ENCODE results near the gene PCDHB10. TPM values are rescaled to one million over a fixed set of nuclear protein-coding genes. Genes with fewer than 3 reads are reported as not detected.

PCDHB10 gene
- total RNA-seq, 1 donor from 2014 or later = 9.3 TPM

DNA sequence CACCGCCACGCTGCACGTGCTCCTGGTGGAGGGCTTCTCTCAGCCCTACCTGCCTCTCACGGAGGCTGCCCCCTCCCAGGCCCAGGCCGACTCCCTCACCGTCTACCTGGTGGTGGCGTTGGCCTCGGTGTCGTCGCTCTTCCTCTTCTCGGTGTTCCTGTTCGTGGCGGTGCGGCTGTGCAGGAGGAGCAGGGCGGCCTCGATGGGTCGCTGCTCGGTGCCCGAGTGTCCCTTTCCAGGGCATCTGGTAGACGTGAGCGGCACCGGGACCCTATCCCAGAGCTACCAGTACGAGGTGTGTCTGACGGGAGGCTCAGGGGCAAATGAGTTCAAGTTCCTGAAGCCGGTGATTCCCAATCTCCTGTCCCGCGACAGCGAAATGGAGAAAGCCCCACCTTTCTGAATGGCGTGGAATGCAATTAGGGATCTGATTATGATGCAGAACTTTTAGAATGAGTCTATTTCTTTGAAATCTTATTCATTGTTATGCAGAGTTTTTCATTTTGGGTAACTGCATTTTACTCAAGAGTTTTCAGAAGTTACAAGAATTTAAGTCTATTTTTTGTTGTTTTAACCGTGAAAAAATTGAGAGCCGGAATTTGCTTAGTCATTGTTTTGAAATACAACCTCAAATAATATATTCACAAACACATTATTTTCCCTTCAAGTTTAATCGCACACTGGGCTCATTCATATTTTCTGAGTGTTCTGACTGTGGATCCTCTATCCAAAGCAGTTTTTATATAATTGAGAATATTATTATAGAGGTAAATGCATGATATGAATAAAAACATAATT is 44.6 kb downstream of the PCDHB10 start:
- no peaks in the 10 kb centered on the region for H3F3A ChIP-seq (ENCODE audit: low read depth)
- no peak overlapping the region for H3K27ac ChIP-seq
- peaks cover 11% of the 10 kb centered on the region for H3K36me3 Mint-ChIP-seq
- no peak overlapping the region for H3K4me3 Mint-ChIP-seq
- H3K27me3 ChIP-seq = no peaks in the 10 kb centered on the region
- peaks cover 2% of the 10 kb centered on the region for H3K27me3 Mint-ChIP-seq (ENCODE audit: insufficient read depth, low read depth)
- H4K20me1 ChIP-seq (ENCODE audit: low read depth) = no peaks in the 10 kb centered on the region
- no peaks in the 10 kb centered on the region for H3K4me1 Mint-ChIP-seq
- H3K4me3 ChIP-seq = no peak overlapping the region
- H3K27ac Mint-ChIP-seq = no peak overlapping the region
- peaks cover 16% of the 10 kb centered on the region for H3K9me3 ChIP-seq (ENCODE audit: low read depth)
- no peaks in the 10 kb centered on the region for H3K4me1 ChIP-seq
- no peak overlapping the region for H2AFZ ChIP-seq (replicated peaks)
- H3K9ac ChIP-seq = no peak overlapping the region
- H3K36me3 ChIP-seq = no peaks in the 10 kb centered on the region
- H3K79me2 ChIP-seq (ENCODE audit: low read depth) = no peaks in the 10 kb centered on the region
- no peak for DNase-seq (ENCODE audit: low spot score)
- no peak for TF ChIP-seq EZH2phosphoT487 (IDR thresholded peaks at IDR 0.05)
- TF ChIP-seq, protein P1, sequence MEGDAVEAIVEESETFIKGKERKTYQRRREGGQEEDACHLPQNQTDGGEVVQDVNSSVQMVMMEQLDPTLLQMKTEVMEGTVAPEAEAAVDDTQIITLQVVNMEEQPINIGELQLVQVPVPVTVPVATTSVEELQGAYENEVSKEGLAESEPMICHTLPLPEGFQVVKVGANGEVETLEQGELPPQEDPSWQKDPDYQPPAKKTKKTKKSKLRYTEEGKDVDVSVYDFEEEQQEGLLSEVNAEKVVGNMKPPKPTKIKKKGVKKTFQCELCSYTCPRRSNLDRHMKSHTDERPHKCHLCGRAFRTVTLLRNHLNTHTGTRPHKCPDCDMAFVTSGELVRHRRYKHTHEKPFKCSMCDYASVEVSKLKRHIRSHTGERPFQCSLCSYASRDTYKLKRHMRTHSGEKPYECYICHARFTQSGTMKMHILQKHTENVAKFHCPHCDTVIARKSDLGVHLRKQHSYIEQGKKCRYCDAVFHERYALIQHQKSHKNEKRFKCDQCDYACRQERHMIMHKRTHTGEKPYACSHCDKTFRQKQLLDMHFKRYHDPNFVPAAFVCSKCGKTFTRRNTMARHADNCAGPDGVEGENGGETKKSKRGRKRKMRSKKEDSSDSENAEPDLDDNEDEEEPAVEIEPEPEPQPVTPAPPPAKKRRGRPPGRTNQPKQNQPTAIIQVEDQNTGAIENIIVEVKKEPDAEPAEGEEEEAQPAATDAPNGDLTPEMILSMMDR (IDR thresholded peaks at IDR 0.05) = no peak
- TF ChIP-seq EZH2 (IDR thresholded peaks at IDR 0.05) = no peak
- no peak overlapping the region for H3K4me2 ChIP-seq
- H3K9me3 Mint-ChIP-seq = peaks cover 66% of the 10 kb centered on the region

DNA sequence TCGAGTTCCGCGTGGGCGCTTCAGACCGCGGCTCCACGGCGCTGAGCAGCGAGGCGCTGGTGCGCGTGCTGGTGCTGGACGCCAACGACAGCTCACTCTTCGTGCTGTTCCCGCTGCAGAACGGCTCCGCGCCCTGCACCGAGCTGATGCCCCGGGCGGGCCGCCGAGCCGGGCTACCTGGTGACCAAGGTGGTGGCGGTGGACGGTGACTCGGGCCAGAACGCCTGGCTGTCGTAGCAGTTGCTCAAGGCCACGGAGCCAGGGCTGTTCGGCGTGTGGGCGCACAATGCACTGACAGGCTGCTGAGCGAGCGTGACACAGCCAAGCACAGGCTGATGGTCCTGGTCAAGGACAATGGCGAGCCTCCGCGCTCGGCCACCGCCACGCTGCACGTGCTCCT is 49.3 kb downstream of the PCDHB10 start:
- Mint-ChIP-seq H3K27ac (no peak overlapping the region), H3K9me3 (peaks cover 76% of the 10 kb centered on the region), H3K4me1 (no peaks in the 10 kb centered on the region), H3K27me3 (ENCODE audit: insufficient read depth, low read depth) (no peaks in the 10 kb centered on the region), H3K4me3 (no peak overlapping the region), H3K36me3 (peaks cover 15% of the 10 kb centered on the region)
- H3K9ac ChIP-seq = no peak overlapping the region
- peaks cover 4% of the 10 kb centered on the region for H3K36me3 ChIP-seq
- H3K4me1 ChIP-seq = no peaks in the 10 kb centered on the region
- peaks cover 15% of the 10 kb centered on the region for H3K9me3 ChIP-seq (ENCODE audit: low read depth)
- DNase-seq (ENCODE audit: low spot score) = no peak
- no peak overlapping the region for H3K4me2 ChIP-seq
- H3K4me3 ChIP-seq = no peak overlapping the region
- no peaks in the 10 kb centered on the region for H4K20me1 ChIP-seq (ENCODE audit: low read depth)
- no peaks in the 10 kb centered on the region for H3K79me2 ChIP-seq (ENCODE audit: low read depth)
- H3K27ac ChIP-seq = no peak overlapping the region
- H2AFZ ChIP-seq (replicated peaks) = no peak overlapping the region
- H3F3A ChIP-seq (ENCODE audit: low read depth) = no peaks in the 10 kb centered on the region
- H3K27me3 ChIP-seq = no peaks in the 10 kb centered on the region
- no peak for TF ChIP-seq EZH2phosphoT487 (IDR thresholded peaks at IDR 0.05)
- TF ChIP-seq, protein P1 (IDR thresholded peaks at IDR 0.05) = no peak
- no peak for TF ChIP-seq EZH2 (IDR thresholded peaks at IDR 0.05)

Other genes starting within 250 kb of the PCDHB10 start
- gene PCDHAC2, start 225.9 kb upstream of the PCDHB10 start, total RNA-seq (ENCODE audit: low replicate concordance) = 1.9 and 2.5 TPM in 2 replicates
- gene PCDHB1, start 141.0 kb upstream of the PCDHB10 start, total RNA-seq (ENCODE audit: low replicate concordance) = 0.03 and 0.07 TPM in 2 replicates
- gene PCDHB2, start 97.7 kb upstream of the PCDHB10 start, total RNA-seq (ENCODE audit: low replicate concordance) = 34.2 and 48.4 TPM in 2 replicates
- gene PCDHB3, start 91.9 kb upstream of the PCDHB10 start, total RNA-seq (ENCODE audit: low replicate concordance) = 5.6 and 6.7 TPM in 2 replicates
- gene PCDHB4, start 70.5 kb upstream of the PCDHB10 start, total RNA-seq (ENCODE audit: low replicate concordance) = 1.9 and 2.3 TPM in 2 replicates
- gene PCDHB5, start 57.1 kb upstream of the PCDHB10 start, total RNA-seq (ENCODE audit: low replicate concordance) = 11.9 and 15.2 TPM in 2 replicates
- 0.90 and 1.5 TPM in 2 replicates for gene PCDHB6, start 42.3 kb upstream of the PCDHB10 start, total RNA-seq (ENCODE audit: low replicate concordance)
- 0.21 and 0.90 TPM in 2 replicates for gene PCDHB7, start 19.7 kb upstream of the PCDHB10 start, total RNA-seq (ENCODE audit: low replicate concordance)
- gene PCDHB8, start 14.6 kb upstream of the PCDHB10 start, total RNA-seq (ENCODE audit: low replicate concordance) = 0.31 TPM in 1 of 2 replicates, not detected in the other
- 4.0 and 4.5 TPM in 2 replicates for gene PCDHB16, start 10.0 kb upstream of the PCDHB10 start, total RNA-seq (ENCODE audit: low replicate concordance)
- 3.1 and 4.6 TPM in 2 replicates for gene PCDHB9, start 5.2 kb upstream of the PCDHB10 start, total RNA-seq (ENCODE audit: low replicate concordance)
- gene PCDHB11, start 7.3 kb downstream of the PCDHB10 start, total RNA-seq (ENCODE audit: low replicate concordance) = 3.8 and 4.0 TPM in 2 replicates
- 3.0 and 3.8 TPM in 2 replicates for gene PCDHB12, start 16.4 kb downstream of the PCDHB10 start, total RNA-seq (ENCODE audit: low replicate concordance)
- gene PCDHB13, start 21.6 kb downstream of the PCDHB10 start, total RNA-seq (ENCODE audit: low replicate concordance) = 2.4 and 3.0 TPM in 2 replicates
- 7.2 and 7.4 TPM in 2 replicates for gene PCDHB14, start 31.0 kb downstream of the PCDHB10 start, total RNA-seq (ENCODE audit: low replicate concordance)
- gene PCDHB15, start 53.0 kb downstream of the PCDHB10 start, total RNA-seq (ENCODE audit: low replicate concordance) = 7.8 and 9.4 TPM in 2 replicates
- 0.22 and 0.96 TPM in 2 replicates for gene SLC25A2, start 111.7 kb downstream of the PCDHB10 start, total RNA-seq (ENCODE audit: low replicate concordance)
- gene TAF7, start 128.4 kb downstream of the PCDHB10 start, total RNA-seq (ENCODE audit: low replicate concordance) = 121 and 157 TPM in 2 replicates
- gene PCDHGA1, start 138.2 kb downstream of the PCDHB10 start, total RNA-seq (ENCODE audit: low replicate concordance) = 1.0 and 1.5 TPM in 2 replicates
- 0.37 and 0.71 TPM in 2 replicates for gene PCDHGA2, start 146.4 kb downstream of the PCDHB10 start, total RNA-seq (ENCODE audit: low replicate concordance)
- 0.34 and 0.54 TPM in 2 replicates for gene PCDHGA3, start 151.5 kb downstream of the PCDHB10 start, total RNA-seq (ENCODE audit: low replicate concordance)
- gene PCDHGB1, start 157.7 kb downstream of the PCDHB10 start, total RNA-seq (ENCODE audit: low replicate concordance) = 3.6 and 4.3 TPM in 2 replicates
- 2.3 and 2.4 TPM in 2 replicates for gene PCDHGA4, start 162.7 kb downstream of the PCDHB10 start, total RNA-seq (ENCODE audit: low replicate concordance)
- 2.1 and 2.2 TPM in 2 replicates for gene PCDHGB2, start 167.6 kb downstream of the PCDHB10 start, total RNA-seq (ENCODE audit: low replicate concordance)
- gene PCDHGA5, start 171.8 kb downstream of the PCDHB10 start, total RNA-seq (ENCODE audit: low replicate concordance) = 0.71 and 1.3 TPM in 2 replicates
- 0.74 and 0.95 TPM in 2 replicates for gene PCDHGB3, start 177.9 kb downstream of the PCDHB10 start, total RNA-seq (ENCODE audit: low replicate concordance)
- 0.77 and 1.4 TPM in 2 replicates for gene PCDHGA6, start 181.5 kb downstream of the PCDHB10 start, total RNA-seq (ENCODE audit: low replicate concordance)
- gene PCDHGA7, start 190.4 kb downstream of the PCDHB10 start, total RNA-seq (ENCODE audit: low replicate concordance) = 0.81 and 1.1 TPM in 2 replicates
- 10.4 and 14.9 TPM in 2 replicates for gene PCDHGB4, start 195.3 kb downstream of the PCDHB10 start, total RNA-seq (ENCODE audit: low replicate concordance)
- 2.3 and 3.3 TPM in 2 replicates for gene PCDHGA8, start 200.3 kb downstream of the PCDHB10 start, total RNA-seq (ENCODE audit: low replicate concordance)
- gene PCDHGB5, start 205.6 kb downstream of the PCDHB10 start, total RNA-seq (ENCODE audit: low replicate concordance) = 2.0 and 3.7 TPM in 2 replicates
- 0.97 and 2.2 TPM in 2 replicates for gene PCDHGA9, start 210.4 kb downstream of the PCDHB10 start, total RNA-seq (ENCODE audit: low replicate concordance)
- 13.2 and 22.1 TPM in 2 replicates for gene PCDHGB6, start 215.7 kb downstream of the PCDHB10 start, total RNA-seq (ENCODE audit: low replicate concordance)
- 4.2 and 4.7 TPM in 2 replicates for gene PCDHGA10, start 220.6 kb downstream of the PCDHB10 start, total RNA-seq (ENCODE audit: low replicate concordance)
- gene PCDHGB7, start 225.3 kb downstream of the PCDHB10 start, total RNA-seq (ENCODE audit: low replicate concordance) = 21.1 and 23.9 TPM in 2 replicates
- gene PCDHGA11, start 228.7 kb downstream of the PCDHB10 start, total RNA-seq (ENCODE audit: low replicate concordance) = 9.5 and 13.3 TPM in 2 replicates
- gene PCDHGA12, start 238.2 kb downstream of the PCDHB10 start, total RNA-seq (ENCODE audit: low replicate concordance) = 0.79 and 2.2 TPM in 2 replicates

Data from neural progenitor cell (in vitro differentiated cells).